ENCODE measurements around the gene FIGLA. TPM values are rescaled to one million over a fixed set of nuclear protein-coding genes. Genes with fewer than 3 reads are reported as not detected.

Gene FIGLA
- polyA plus RNA-seq, 1 of the 3 experiments (the other 2 are of a cell fraction): not detected

DNA sequence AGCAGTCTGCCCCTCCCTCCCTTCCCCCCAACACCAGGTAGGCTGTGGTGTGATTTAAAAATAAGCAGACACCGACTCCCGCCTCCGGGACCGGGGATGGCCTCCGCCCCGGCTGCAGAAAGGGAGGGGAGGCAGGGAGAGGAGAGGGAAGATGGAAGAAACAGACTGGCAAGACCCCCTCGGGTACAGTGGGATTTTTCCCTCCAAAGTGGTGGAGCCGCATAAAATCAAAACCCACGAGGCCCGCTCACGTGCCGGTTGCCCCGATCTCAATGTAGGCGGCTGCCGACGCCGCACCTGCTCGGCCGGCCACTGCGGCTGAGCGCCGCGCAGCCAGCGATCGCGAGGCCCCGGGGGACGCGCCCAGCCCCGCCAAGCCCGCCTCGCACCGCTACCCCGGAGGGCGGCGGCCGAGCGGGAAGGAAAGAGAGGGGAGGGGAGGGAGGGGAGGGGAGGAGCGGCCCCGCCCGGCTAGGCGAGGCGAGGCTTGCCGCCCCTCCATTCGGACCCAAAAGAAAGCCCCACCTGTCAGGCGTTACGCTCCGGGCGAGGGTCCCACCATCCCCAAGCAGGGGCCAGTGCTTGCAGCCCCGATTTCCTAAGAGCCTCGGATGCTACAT is 23.3 kb downstream of the FIGLA start:
- H3K4me3 ChIP-seq (ENCODE audit: low read depth in 2 of 2, low read length in 1 of 2): peak overlapping the region; percentile 50 to 52
- H3K4me2 ChIP-seq: peak overlapping the region; percentile 76
- H3K27me3 ChIP-seq (ENCODE audit: insufficient read depth): peaks cover 25% of the 10 kb centered on the region
- no peaks in the 10 kb centered on the region for H4K20me1 ChIP-seq (ENCODE audit: insufficient read depth)
- WGBS (ENCODE audit: low lambda C conversion rate): 5% methylated on average over 25 of the region's 51 CpGs
- H3K9ac ChIP-seq: no peak overlapping the region
- ChIA-PET POLR2A (no interaction called here), CTCF (interaction anchor here (0.7 to 4.1 kb wide), 18 partner anchors 8 to 262 kb away, joined by 3 to 40 read pairs (median 6); partner anchors contain the start of gene FIGLA)
- H3K79me2 ChIP-seq (ENCODE audit: insufficient read depth): no peaks in the 10 kb centered on the region
- H3F3A ChIP-seq (replicated peaks; ENCODE audit: insufficient read depth): no peaks in the 10 kb centered on the region
- H3K36me3 ChIP-seq (replicated peaks in 1 of 2; ENCODE audit: control insufficient read depth in 1 of 2, insufficient read depth in 2 of 2, low read length in 1 of 2): no peaks in the 10 kb centered on the region
- no peaks in the 10 kb centered on the region for H3K9me2 ChIP-seq
- TF ChIP-seq MXI1 (IDR thresholded peaks at IDR 0.05; ENCODE audit: low read depth, low read length): peak; percentile 33; the same call in 1 of the 2 replicates
- TF ChIP-seq, protein P1, sequence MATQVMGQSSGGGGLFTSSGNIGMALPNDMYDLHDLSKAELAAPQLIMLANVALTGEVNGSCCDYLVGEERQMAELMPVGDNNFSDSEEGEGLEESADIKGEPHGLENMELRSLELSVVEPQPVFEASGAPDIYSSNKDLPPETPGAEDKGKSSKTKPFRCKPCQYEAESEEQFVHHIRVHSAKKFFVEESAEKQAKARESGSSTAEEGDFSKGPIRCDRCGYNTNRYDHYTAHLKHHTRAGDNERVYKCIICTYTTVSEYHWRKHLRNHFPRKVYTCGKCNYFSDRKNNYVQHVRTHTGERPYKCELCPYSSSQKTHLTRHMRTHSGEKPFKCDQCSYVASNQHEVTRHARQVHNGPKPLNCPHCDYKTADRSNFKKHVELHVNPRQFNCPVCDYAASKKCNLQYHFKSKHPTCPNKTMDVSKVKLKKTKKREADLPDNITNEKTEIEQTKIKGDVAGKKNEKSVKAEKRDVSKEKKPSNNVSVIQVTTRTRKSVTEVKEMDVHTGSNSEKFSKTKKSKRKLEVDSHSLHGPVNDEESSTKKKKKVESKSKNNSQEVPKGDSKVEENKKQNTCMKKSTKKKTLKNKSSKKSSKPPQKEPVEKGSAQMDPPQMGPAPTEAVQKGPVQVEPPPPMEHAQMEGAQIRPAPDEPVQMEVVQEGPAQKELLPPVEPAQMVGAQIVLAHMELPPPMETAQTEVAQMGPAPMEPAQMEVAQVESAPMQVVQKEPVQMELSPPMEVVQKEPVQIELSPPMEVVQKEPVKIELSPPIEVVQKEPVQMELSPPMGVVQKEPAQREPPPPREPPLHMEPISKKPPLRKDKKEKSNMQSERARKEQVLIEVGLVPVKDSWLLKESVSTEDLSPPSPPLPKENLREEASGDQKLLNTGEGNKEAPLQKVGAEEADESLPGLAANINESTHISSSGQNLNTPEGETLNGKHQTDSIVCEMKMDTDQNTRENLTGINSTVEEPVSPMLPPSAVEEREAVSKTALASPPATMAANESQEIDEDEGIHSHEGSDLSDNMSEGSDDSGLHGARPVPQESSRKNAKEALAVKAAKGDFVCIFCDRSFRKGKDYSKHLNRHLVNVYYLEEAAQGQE (IDR thresholded peaks at IDR 0.05; ENCODE audit: low read depth, low read length): no peak
- no peak overlapping the region for H2AFZ ChIP-seq (ENCODE audit: low read depth)
- peaks cover 0 to 10% of the 10 kb centered on the region in 2 experiments; a peak in 2 of 4 replicates for H3K4me1 ChIP-seq (ENCODE audit: control insufficient read depth in 1 of 2, insufficient read depth in 2 of 2, low read depth in 1 of 2, low read length in 1 of 2)
- H3K9me3 ChIP-seq: no peaks in the 10 kb centered on the region
- peak; percentile 85 for DNase-seq
- H3K27ac ChIP-seq (ENCODE audit: low read depth in 2 of 2, low read length in 1 of 2): peak overlapping the region in 1 of 2 experiments; percentile 36; a peak in 1 of 4 replicates

DNA sequence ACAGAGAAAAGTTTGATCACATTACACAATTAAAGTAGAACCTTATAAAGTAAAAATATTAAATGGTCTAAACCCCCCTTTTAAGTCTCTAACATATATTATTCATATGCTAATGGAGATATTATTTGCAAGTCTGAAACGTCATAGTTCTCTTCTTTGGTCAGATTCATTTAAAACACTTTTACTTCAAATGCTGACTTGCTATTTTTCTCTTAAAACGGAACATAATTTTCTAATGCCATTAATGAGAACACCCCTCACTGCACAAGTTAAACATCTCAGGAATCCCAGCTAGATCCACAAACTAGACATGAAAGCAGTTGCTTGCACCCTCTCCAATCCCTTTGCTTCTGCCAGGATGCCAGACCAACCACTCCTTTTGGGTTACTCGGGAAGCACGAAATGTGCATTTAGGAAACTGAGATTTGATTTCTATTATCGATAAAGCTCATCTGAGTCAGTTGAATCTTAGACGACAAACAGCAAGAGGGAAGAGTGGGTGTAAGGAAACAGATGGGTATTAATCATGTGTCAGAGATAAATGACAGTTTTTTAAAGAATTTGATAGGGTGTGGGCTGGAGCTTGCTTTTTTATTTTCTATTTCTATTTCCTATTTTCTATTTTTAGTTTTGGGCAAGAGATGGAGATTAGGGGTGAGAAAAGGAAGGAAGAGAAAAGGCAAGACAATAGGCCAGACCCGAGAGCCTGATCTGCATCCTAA is 23.9 kb downstream of the FIGLA start:
- ChIA-PET POLR2A (no interaction called here), CTCF (interaction anchor here (0.7 to 1.4 kb wide), 5 partner anchors 23 to 180 kb away, joined by 3 to 5 read pairs (median 3); partner anchors contain the start of gene FIGLA)
- WGBS (ENCODE audit: low lambda C conversion rate): 42% methylated on average over 7 of the region's 7 CpGs
- 0 out of 2 replicates have a peak overlapping the region, but pooled peaks have one; percentile 76 for H3K4me2 ChIP-seq
- no peaks in the 10 kb centered on the region for H4K20me1 ChIP-seq (ENCODE audit: insufficient read depth)
- H3K9ac ChIP-seq: no peak overlapping the region
- H3K4me3 ChIP-seq (ENCODE audit: low read depth in 2 of 2, low read length in 1 of 2): peak overlapping the region in 1 of 2 experiments; percentile 50; a peak in 2 of 4 replicates
- peaks cover 0 to 10% of the 10 kb centered on the region in 2 experiments; a peak in 2 of 4 replicates for H3K4me1 ChIP-seq (ENCODE audit: control insufficient read depth in 1 of 2, insufficient read depth in 2 of 2, low read depth in 1 of 2, low read length in 1 of 2)
- H3K27ac ChIP-seq (ENCODE audit: low read depth in 2 of 2, low read length in 1 of 2): no peak overlapping the region; a peak in 1 of 4 replicates
- no peaks in the 10 kb centered on the region for H3K79me2 ChIP-seq (ENCODE audit: insufficient read depth)
- no peaks in the 10 kb centered on the region for H3K36me3 ChIP-seq (replicated peaks in 1 of 2; ENCODE audit: control insufficient read depth in 1 of 2, insufficient read depth in 2 of 2, low read length in 1 of 2)
- no peaks in the 10 kb centered on the region for H3K9me3 ChIP-seq
- H3F3A ChIP-seq (replicated peaks; ENCODE audit: insufficient read depth): no peaks in the 10 kb centered on the region
- no peak overlapping the region for H2AFZ ChIP-seq (ENCODE audit: low read depth)
- no peaks in the 10 kb centered on the region for H3K9me2 ChIP-seq
- peaks cover 25% of the 10 kb centered on the region for H3K27me3 ChIP-seq (ENCODE audit: insufficient read depth)
- DNase-seq: no peak
- TF ChIP-seq EZH2phosphoT487 (IDR thresholded peaks at IDR 0.05; ENCODE audit: borderline replicate concordance, low read depth): 0 out of 2 replicates have a peak, but pooled peaks have one; percentile 45
- no peak for TF ChIP-seq TAF1 (IDR thresholded peaks at IDR 0.05; ENCODE audit: borderline replicate concordance, low read depth, low read length)

Data from SK-N-SH (cell line).